K562 (cell line): Measurements from ENCODE around the gene PPP3CA. TPM values are rescaled to one million over a fixed set of nuclear protein-coding genes. Genes with fewer than 3 reads are reported as not detected.

ENCODE experiments used
- ATAC-seq: fragments of 200-7000 bp; cut with Tn5 transposase; 3 replicates; pipeline ENCODE4 v1.9.1; 2020; ENCODE audit warnings: moderate library complexity
- BruUV-seq: library from RNA; stranded (reverse); fragments of 400-500 nt; replicated peaks from 2 replicates; lab custom pipeline; 2021; lab: Mats Ljungman, UMichigan
- CTCF ChIA-PET: fragments of 300-600 bp; formaldehyde crosslinking; extraction: SDS; loops from one replicate; lab custom pipeline; 2021; ENCODE audit warnings: low intra/inter-chr PET ratio; lab: Yijun Ruan, JAX
- POLR2A ChIA-PET: fragments of 300-600, 350-650 bp; sonication (Branson Sonifier 250); formaldehyde crosslinking; extraction: SDS; loops from one replicate; lab custom pipeline; 2021; ENCODE audit warnings: antibody characterized with exemption, inconsistent platforms; lab: Yijun Ruan, JAX
- DNase-seq, 4 experiments: peaks; one replicate each; pipeline versions ENCODE4 v3.0.0 to v3.0.0-alpha.2; 2011 to 2018; ENCODE audit warnings: low spot score in 3 of 4, mixed read lengths in 3 of 4; ENCODE audit errors: extremely low read depth in 1 of 4
- FAIRE-seq: peaks from 2 replicates; lab custom pipeline; 2011; peaks lifted over from hg19 to GRCh38; lab: Jason Lieb, UNC
- H2AFZ ChIP-seq: 2 replicates; pipeline ENCODE4 v1.6.0; 2011; ENCODE audit warnings: low read depth, low read length, control low read depth, inconsistent platforms
- H3K27ac ChIP-seq: fragments of 200-600 bp; 3 replicates; pipeline ENCODE4 v1.8.0; 2011; ENCODE audit warnings: low read depth, mild to moderate bottlenecking, control low read depth, inconsistent platforms, low read length, moderate library complexity, mixed read lengths; ENCODE audit errors: extremely low read depth
- H3K27me3 ChIP-seq, 2 experiments: fragments of 300-600 bp in 1 of 2; 2 replicates in 1 of 2; 3 replicates in 1 of 2; pipeline versions ENCODE4 v1.6.0 to v1.8.0; 2011; ENCODE audit warnings: inconsistent platforms in 2 of 2, low read length in 2 of 2, mild to moderate bottlenecking in 1 of 2, mixed read lengths in 1 of 2, moderate library complexity in 1 of 2; ENCODE audit not compliant: control insufficient read depth in 2 of 2, insufficient read depth in 2 of 2
- H3K36me3 ChIP-seq: fragments of 300-600 bp; 3 replicates; pipeline ENCODE4 v1.8.0; 2011; ENCODE audit warnings: mild to moderate bottlenecking, low read length, inconsistent platforms; ENCODE audit not compliant: control insufficient read depth, insufficient read depth
- H3K4me1 ChIP-seq, 2 experiments: fragments of 200-600 bp in 1 of 2; replicated peaks in 1 of 2; 2 replicates in 1 of 2; 3 replicates in 1 of 2; pipeline versions ENCODE4 v1.5.1 to v1.8.0; 2011; ENCODE audit warnings: inconsistent platforms in 2 of 2, low read length in 2 of 2, mild to moderate bottlenecking in 1 of 2, mixed read lengths in 1 of 2, moderate library complexity in 1 of 2; ENCODE audit not compliant: control insufficient read depth in 2 of 2, insufficient read depth in 2 of 2
- H3K4me2 ChIP-seq: 2 replicates; pipeline ENCODE4 v1.6.1; 2011; ENCODE audit warnings: low read length, control low read depth, inconsistent platforms, mixed read lengths; ENCODE audit not compliant: insufficient read depth
- H3K4me3 ChIP-seq: fragments of 200-600 bp; sonication (generic), shearing (Covaris generic); 2 replicates; pipeline ENCODE4 v1.5.1; 2016; ENCODE audit warnings: control low read depth, inconsistent platforms
- H3K79me2 ChIP-seq: fragments of 200-600 bp; 3 replicates; pipeline ENCODE4 v1.8.0; 2011; ENCODE audit warnings: low read length, inconsistent platforms; ENCODE audit not compliant: control insufficient read depth, insufficient read depth
- H3K9ac ChIP-seq, 2 experiments: 2 replicates each; pipeline versions ENCODE4 v1.6.0 to v1.6.1; 2011; ENCODE audit warnings: low read depth in 2 of 2, low read length in 2 of 2, control low read depth in 1 of 2, inconsistent platforms in 1 of 2, mild to moderate bottlenecking in 1 of 2, mixed read lengths in 1 of 2; ENCODE audit not compliant: insufficient read depth in 1 of 2
- H3K9me1 ChIP-seq: one replicate; pipeline ENCODE4 v1.6.0; 2011; ENCODE audit warnings: inconsistent platforms, mild to moderate bottlenecking, low read length, moderate library complexity; ENCODE audit not compliant: control insufficient read depth, insufficient read depth
- H3K9me3 ChIP-seq: replicated peaks from 2 replicates; pipeline ENCODE4 v1.5.1; 2011; ENCODE audit warnings: low read depth, low read length, inconsistent platforms; ENCODE audit not compliant: control insufficient read depth, insufficient read depth
- H4K20me1 ChIP-seq: replicated peaks from 2 replicates; pipeline ENCODE4 v1.6.1; 2011; ENCODE audit warnings: low read length, inconsistent platforms, mixed read lengths; ENCODE audit not compliant: control insufficient read depth, insufficient read depth
- ARNT ChIP-seq, 2 experiments: fragments of 450-650 bp; IDR thresholded peaks; 2 replicates each; pipeline ENCODE4 v1.6.1; 2016; ENCODE audit warnings: mild to moderate bottlenecking in 1 of 2
- ELF1 ChIP-seq: fragments of 200-800 bp; sonication (Bioruptor generic); IDR thresholded peaks from 2 replicates; pipeline ENCODE4 v1.6.1; 2016; ENCODE audit warnings: missing genetic modification characterization, missing compliant biosample characterization
- HDAC8 ChIP-seq: fragments of 450-650 bp; IDR thresholded peaks from 2 replicates; pipeline ENCODE4 v1.6.1; 2016; ENCODE audit warnings: mild to moderate bottlenecking, missing genetic modification characterization, moderate library complexity, missing compliant biosample characterization
- ZNF124 ChIP-seq: sonication (generic); formaldehyde crosslinking; IDR thresholded peaks from 2 replicates; pipeline ENCODE4 v1.8.1; 2022; ENCODE audit warnings: missing genetic modification reagents
- ZNF140 ChIP-seq: fragments of 250-450 bp; sonication (Bioruptor Pico); IDR thresholded peaks from 2 replicates; pipeline ENCODE4 v1.8.0; 2021; ENCODE audit warnings: moderate library complexity, mild to moderate bottlenecking, inconsistent platforms
- ZNF23 ChIP-seq: fragments of 250-450 bp; sonication (Bioruptor Pico); IDR thresholded peaks from 2 replicates; pipeline ENCODE4 v1.4.0; 2020; ENCODE audit warnings: mild to moderate bottlenecking
- ZNF766 ChIP-seq: fragments of 200-800 bp; sonication (Bioruptor generic); conservative IDR thresholded peaks from 2 replicates; pipeline ENCODE4 v1.6.1; 2016; ENCODE audit warnings: missing genetic modification characterization, missing compliant biosample characterization
- WGBS: fragments of 100-300 bp; shearing (Covaris generic); methylation state at CpG from one replicate; pipeline ENCODE4 v1.1.6; 2016; ENCODE audit warnings: low coverage, mixed read lengths; ENCODE audit not compliant: insufficient coverage; ENCODE audit errors: missing lambda C conversion rate; 5-methylcytosine and 5-hydroxymethylcytosine counted together
- in situ Hi-C: fragments of 300-500 bp; cut with MboI; formaldehyde crosslinking; loops from 4 replicates; pipeline ENCODE4 v1.15.0; 2018; ENCODE audit warnings: inconsistent platforms, mixed read lengths
- intact Hi-C: fragments of 100-400 bp; cut with micrococcal nuclease; formaldehyde crosslinking; loops from 2 replicates; pipeline ENCODE4 v1.14.2; 2022
- polyA plus RNA-seq, 8 experiments: library from polyadenylated mRNA; depleted of rRNA in 4 of 8; stranded (reverse) in 5 of 8; unstranded in 3 of 8; fragments of >200 nt; fragmentation: Nextera tagmentation in 2 of 8; fragmentation: Illumina TruSeq in 1 of 8; extraction: Ambion mirVana in 2 of 8; extraction: Trizol in 1 of 8; gene quantifications; 2 replicates each; pipeline versions ENCODE4 v1.2.1 to v1.2.3, GENCODE V29; 2011 to 2014; ENCODE audit warnings: inconsistent platforms in 1 of 8, missing spikeins in 1 of 8
- total RNA-seq, 7 experiments: library from RNA; depleted of rRNA in 6 of 7; stranded (reverse); fragments of >200 nt in 6 of 7; fragmentation: Illumina TruSeq in 2 of 7; extraction: Trizol in 2 of 7; gene quantifications; 2 replicates each; pipeline versions ENCODE4 v1.2.1 to v1.2.3, GENCODE V29; 2011 to 2021; ENCODE audit warnings: low replicate concordance in 1 of 7
- TF ChIP-seq, protein P1 (sequence below): fragments of 250-450 bp; sonication (Bioruptor Pico); IDR thresholded peaks from 2 replicates; pipeline ENCODE4 v1.8.0; 2022; ENCODE audit warnings: inconsistent platforms, mild to moderate bottlenecking, moderate library complexity, borderline replicate concordance
- TF ChIP-seq, protein P2 (sequence below): fragments of 200-800 bp; sonication (Bioruptor generic); IDR thresholded peaks from 2 replicates; pipeline ENCODE4 v1.6.1; 2017; ENCODE audit warnings: missing genetic modification characterization, missing compliant biosample characterization
- TF ChIP-seq, protein P3 (sequence below): fragments of 250-450 bp; sonication (Bioruptor Pico); IDR thresholded peaks from 2 replicates; pipeline ENCODE4 v1.4.0; 2020

Gene PPP3CA
- total and polyA plus RNA-seq, 9 of the 15 experiments (the other 6 are each of a cell fraction or from before 2014, with no cell fraction given): 0.94 to 3.2 (median 1.6) TPM

DNA sequence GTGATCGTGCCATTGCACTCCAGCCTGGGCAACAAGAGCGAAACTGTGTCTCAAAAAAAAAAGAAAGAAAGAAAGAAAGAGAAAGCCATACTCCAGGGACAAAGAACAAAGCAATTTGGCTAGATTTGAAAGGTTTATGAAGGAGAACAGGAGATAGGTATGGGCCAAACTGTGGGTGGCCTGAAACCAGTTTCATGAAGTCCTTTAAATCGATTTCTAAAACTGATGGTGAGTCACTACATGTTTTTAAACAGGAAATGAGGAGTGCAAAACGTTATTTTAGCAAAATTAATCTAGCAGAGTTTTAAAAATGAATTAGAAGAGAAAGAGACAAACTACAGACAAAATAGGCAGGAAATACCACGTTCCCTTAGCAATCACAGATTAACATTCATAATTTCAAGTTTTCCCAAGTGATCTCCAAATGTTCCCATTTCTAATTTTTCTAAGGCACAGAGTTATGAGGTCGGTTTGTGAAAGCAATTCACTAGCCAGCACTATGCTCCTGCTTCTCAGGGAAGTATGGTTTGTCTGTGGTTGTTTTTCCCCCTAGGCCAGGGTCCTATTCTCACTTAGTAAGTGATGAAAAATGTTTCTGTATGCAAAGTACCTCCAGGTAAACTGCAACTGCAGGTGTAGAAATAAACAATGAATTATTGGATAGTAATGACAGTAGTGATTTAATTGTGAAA lies 190.6 kb downstream of the PPP3CA start:
- Histone ChIP-seq H3K27ac (no peak overlapping the region), H3K9me3 (no peaks in the 10 kb centered on the region), H3K79me2 (no peaks in the 10 kb centered on the region), H4K20me1 (no peaks in the 10 kb centered on the region), H3K4me2 (no peak overlapping the region), H3K4me3 (no peak overlapping the region), H3K27me3 (no peaks in the 10 kb centered on the region), H3K9me1 (no peaks in the 10 kb centered on the region), H3K4me1 (no peaks in the 10 kb centered on the region), H3K9ac (no peak overlapping the region), H2AFZ (no peak overlapping the region), H3K36me3 (no peaks in the 10 kb centered on the region)
- BruUV-seq: no TSS peak
- DNase-seq (no peak), FAIRE-seq (no peak), ATAC-seq (no peak)
- 5% methylated on average over 5 of the region's 6 CpGs for WGBS
- CTCF ChIA-PET: no interaction called here
- intact Hi-C loops (no loop called here), in situ Hi-C loops (no loop called here)
- no peak for TF ChIP-seq ZNF124 (CRISPR knock-in tag)
- TF ChIP-seq, protein P1, sequence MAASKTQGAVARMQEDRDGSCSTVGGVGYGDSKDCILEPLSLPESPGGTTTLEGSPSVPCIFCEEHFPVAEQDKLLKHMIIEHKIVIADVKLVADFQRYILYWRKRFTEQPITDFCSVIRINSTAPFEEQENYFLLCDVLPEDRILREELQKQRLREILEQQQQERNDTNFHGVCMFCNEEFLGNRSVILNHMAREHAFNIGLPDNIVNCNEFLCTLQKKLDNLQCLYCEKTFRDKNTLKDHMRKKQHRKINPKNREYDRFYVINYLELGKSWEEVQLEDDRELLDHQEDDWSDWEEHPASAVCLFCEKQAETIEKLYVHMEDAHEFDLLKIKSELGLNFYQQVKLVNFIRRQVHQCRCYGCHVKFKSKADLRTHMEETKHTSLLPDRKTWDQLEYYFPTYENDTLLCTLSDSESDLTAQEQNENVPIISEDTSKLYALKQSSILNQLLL (CRISPR knock-in tag): no peak
- TF ChIP-seq, all 486 proteins: peak for 0
- POLR2A ChIA-PET: no interaction called here

DNA sequence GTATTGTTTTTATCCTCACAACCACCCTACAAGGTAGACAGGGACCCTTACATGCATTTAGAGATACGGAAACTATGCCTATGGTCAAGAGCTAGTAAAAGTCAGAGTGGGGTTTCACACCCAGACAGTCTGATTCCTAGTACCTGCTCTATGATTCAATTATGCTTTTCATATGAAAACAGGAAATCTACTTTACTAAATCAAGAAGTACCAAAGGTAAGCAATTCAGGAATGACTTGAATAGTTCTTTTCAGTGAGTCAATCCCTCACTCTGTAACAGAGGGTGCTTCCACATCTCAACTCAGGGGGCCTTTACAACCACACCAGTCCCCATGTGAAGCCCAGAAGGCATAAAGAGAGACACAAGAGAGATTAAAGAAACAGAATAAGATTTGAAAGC lies 191.4 kb downstream of the PPP3CA start:
- DNase-seq (no peak), ATAC-seq (no peak), FAIRE-seq (no peak)
- ChIA-PET CTCF (no interaction called here), POLR2A (no interaction called here)
- H3K9me1 ChIP-seq: no peaks in the 10 kb centered on the region
- H4K20me1 ChIP-seq: no peaks in the 10 kb centered on the region
- in situ Hi-C loops (no loop called here), intact Hi-C loops (no loop called here)
- H3K4me1 ChIP-seq: no peaks in the 10 kb centered on the region
- no peak overlapping the region for H3K27ac ChIP-seq
- no TSS peak for BruUV-seq
- no peaks in the 10 kb centered on the region for H3K36me3 ChIP-seq
- H3K9me3 ChIP-seq: no peaks in the 10 kb centered on the region
- H3K79me2 ChIP-seq: no peaks in the 10 kb centered on the region
- no peaks in the 10 kb centered on the region for H3K27me3 ChIP-seq
- WGBS: 0% methylated on average over 1 of the region's 1 CpG
- no peak overlapping the region for H3K4me2 ChIP-seq
- H3K4me3 ChIP-seq: no peak overlapping the region
- no peak overlapping the region for H3K9ac ChIP-seq
- no peak overlapping the region for H2AFZ ChIP-seq
- no peak for TF ChIP-seq ELF1 (tag)
- no peak for TF ChIP-seq ZNF140 (CRISPR knock-in tag)
- TF ChIP-seq ZNF766 (CRISPR knock-in tag): no peak
- TF ChIP-seq, protein P2, sequence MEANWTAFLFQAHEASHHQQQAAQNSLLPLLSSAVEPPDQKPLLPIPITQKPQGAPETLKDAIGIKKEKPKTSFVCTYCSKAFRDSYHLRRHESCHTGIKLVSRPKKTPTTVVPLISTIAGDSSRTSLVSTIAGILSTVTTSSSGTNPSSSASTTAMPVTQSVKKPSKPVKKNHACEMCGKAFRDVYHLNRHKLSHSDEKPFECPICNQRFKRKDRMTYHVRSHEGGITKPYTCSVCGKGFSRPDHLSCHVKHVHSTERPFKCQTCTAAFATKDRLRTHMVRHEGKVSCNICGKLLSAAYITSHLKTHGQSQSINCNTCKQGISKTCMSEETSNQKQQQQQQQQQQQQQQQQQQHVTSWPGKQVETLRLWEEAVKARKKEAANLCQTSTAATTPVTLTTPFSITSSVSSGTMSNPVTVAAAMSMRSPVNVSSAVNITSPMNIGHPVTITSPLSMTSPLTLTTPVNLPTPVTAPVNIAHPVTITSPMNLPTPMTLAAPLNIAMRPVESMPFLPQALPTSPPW (CRISPR knock-in tag): no peak
- no peak for TF ChIP-seq ARNT (IDR thresholded peaks at IDR 0.05)
- TF ChIP-seq HDAC8 (tag): no peak
- TF ChIP-seq, protein P3, sequence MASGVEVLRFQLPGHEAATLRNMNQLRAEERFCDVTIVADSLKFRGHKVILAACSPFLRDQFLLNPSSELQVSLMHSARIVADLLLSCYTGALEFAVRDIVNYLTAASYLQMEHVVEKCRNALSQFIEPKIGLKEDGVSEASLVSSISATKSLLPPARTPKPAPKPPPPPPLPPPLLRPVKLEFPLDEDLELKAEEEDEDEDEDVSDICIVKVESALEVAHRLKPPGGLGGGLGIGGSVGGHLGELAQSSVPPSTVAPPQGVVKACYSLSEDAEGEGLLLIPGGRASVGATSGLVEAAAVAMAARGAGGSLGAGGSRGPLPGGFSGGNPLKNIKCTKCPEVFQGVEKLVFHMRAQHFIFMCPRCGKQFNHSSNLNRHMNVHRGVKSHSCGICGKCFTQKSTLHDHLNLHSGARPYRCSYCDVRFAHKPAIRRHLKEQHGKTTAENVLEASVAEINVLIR (CRISPR knock-in tag): no peak
- no peak for TF ChIP-seq ZNF23 (CRISPR knock-in tag)
